CD4-positive, CD25-positive, alpha-beta regulatory T cell (primary cell): ENCODE data around the gene MEGF8. TPM values are rescaled to one million over a fixed set of nuclear protein-coding genes. Genes with fewer than 3 reads are reported as not detected.
A peak's percentile ranks its signal among the peaks of the same experiment; 100 is the strongest.

Experiments
- ATAC-seq, 2 donors: fragments of 150-1000 bp; cut with Tn5 transposase; one replicate each; pipeline ENCODE4 v1.10.0; 2021; ENCODE audit warnings: low read depth in 2 of 2, moderate number of reproducible peaks in 2 of 2, moderate library complexity in 1 of 2
- DNase-seq, 3 donors: peaks; one replicate each; pipeline versions ENCODE4 v3.0.0 to v3.0.0-alpha.2; 2012 to 2022; ENCODE audit warnings: mixed read lengths in 1 of 3
- H3K27ac ChIP-seq: one replicate; pipeline ENCODE4 v1.7.0; 2013; ENCODE audit warnings: mild to moderate bottlenecking, low read length; ENCODE audit not compliant: insufficient read depth, poor library complexity, severe bottlenecking
- H3K27me3 ChIP-seq: one replicate; pipeline ENCODE4 v1.7.0; 2013; ENCODE audit warnings: low read length; ENCODE audit not compliant: control insufficient read depth, insufficient read depth
- H3K36me3 ChIP-seq: one replicate; pipeline ENCODE4 v1.7.0; 2013; ENCODE audit warnings: mild to moderate bottlenecking, low read length, moderate library complexity; ENCODE audit not compliant: control insufficient read depth, insufficient read depth
- H3K4me1 ChIP-seq: 2 replicates; pipeline ENCODE4 v1.7.0; 2013; ENCODE audit warnings: mild to moderate bottlenecking, low read length; ENCODE audit not compliant: insufficient read depth, control insufficient read depth, poor library complexity, severe bottlenecking
- H3K4me3 ChIP-seq: one replicate; pipeline ENCODE4 v1.7.0; 2013; ENCODE audit warnings: low read depth, mild to moderate bottlenecking, low read length, moderate library complexity
- H3K9me3 ChIP-seq, 2 experiments: 1 replicate in 1 of 2; 2 replicates in 1 of 2; pipeline ENCODE4 v1.7.0; 2013; ENCODE audit warnings: low read length in 2 of 2, mild to moderate bottlenecking in 1 of 2, moderate library complexity in 1 of 2; ENCODE audit not compliant: control insufficient read depth in 2 of 2
- H3K27ac Mint-ChIP-seq, 3 donors: one replicate each; pipeline ENCODE4 v1.8.0; 2020 to 2022; ENCODE audit warnings: mild to moderate bottlenecking in 3 of 3, mixed read lengths in 3 of 3, moderate library complexity in 2 of 3
- H3K27me3 Mint-ChIP-seq: one replicate; pipeline ENCODE4 v1.8.0; 2022; ENCODE audit warnings: mild to moderate bottlenecking, mixed read lengths
- H3K36me3 Mint-ChIP-seq: one replicate; pipeline ENCODE4 v1.8.0; 2020; ENCODE audit warnings: mixed read lengths
- H3K4me1 Mint-ChIP-seq, 4 donors: one replicate each; pipeline ENCODE4 v1.8.0; 2020 to 2022; ENCODE audit warnings: mixed read lengths in 4 of 4, mild to moderate bottlenecking in 1 of 4
- H3K4me3 Mint-ChIP-seq, 4 donors: one replicate each; pipeline ENCODE4 v1.8.0; 2020 to 2022; ENCODE audit warnings: mild to moderate bottlenecking in 4 of 4, mixed read lengths in 4 of 4, moderate library complexity in 3 of 4
- H3K9me3 Mint-ChIP-seq, 7 donors: one replicate each; pipeline ENCODE4 v1.8.0; 2020 to 2022; ENCODE audit warnings: mixed read lengths in 7 of 7, mild to moderate bottlenecking in 3 of 7, moderate library complexity in 2 of 7
- polyA plus RNA-seq, 4 donors: library from polyadenylated mRNA; unstranded; fragments of 300-500 nt; fragmentation: Illumina TruSeq; gene quantifications; one replicate each; pipeline ENCODE4 v1.2.3, GENCODE V29; 2021
- total RNA-seq: library from RNA; stranded (reverse); gene quantifications from one replicate; pipeline ENCODE4 v1.2.3, GENCODE V29; 2022

MEGF8 gene
- total and polyA plus RNA-seq, 5 donors from 2014 or later = 0.18 to 6.5 (median 0.22) TPM

DNA sequence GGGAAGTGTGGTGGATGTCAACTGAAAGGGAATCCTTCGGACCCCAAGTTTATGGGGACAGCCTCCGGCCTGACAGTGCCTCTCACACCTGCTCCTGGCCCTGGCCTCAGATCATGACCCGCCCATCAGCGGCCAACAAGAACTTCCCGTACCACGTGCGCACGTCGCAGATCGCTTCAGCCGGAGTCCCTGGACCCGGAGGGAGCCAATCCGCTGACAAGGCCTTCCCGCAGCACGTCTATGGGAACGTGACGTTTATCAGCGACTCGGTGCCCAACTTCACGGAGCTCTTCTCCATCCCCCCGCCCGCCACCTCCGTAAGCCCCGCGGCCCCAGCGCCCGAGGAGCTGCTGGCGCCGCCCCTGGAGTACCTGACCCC lies 2.0 kb upstream of the MEGF8 start:
- peak overlapping the region; percentile 16 to 68 (median 60) for H3K4me3 Mint-ChIP-seq
- peaks cover 6% of the 10 kb centered on the region for H3K27me3 ChIP-seq
- peaks cover 36% of the 10 kb centered on the region for H3K27me3 Mint-ChIP-seq

DNA sequence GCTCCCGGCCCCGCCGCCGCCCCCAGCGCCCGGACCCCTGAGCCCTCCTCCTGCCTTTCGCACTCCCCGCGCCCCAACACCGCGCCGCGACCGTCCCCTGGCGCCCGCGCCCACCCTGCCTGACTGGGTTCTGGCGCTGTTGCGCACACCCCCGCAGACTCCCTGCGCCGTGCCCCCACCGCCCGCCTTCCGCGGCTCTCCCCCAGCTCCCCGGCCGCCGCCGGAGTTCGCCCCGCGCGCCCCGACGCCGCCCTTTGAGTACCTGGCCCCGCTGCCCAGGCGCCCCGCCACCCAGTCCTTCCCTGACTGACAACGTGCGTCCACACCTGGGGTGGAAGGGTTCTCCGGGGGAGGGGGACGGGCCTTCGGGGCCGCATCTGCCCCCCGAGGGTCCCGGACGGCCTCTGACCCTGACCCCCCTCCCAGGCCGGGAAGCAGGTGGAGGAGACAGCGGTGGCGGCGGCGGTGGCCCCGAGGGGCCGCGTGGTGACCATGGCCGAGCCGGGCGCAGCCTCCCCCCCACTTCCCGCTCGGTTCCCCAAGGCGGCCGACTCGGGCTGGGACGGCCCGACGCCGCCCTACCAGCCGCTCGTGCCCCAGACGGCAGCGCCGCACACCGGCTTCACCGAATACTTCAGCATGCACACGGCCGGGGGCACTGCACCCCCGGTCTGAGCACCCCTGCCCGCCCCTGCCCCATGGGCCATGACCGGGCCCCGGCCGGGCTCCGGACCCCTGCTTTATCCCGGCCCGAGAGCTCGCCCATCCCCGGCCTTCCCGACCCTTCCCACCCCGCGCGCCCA lies 1.4 kb upstream of the MEGF8 start:
- H3K9me3 Mint-ChIP-seq = peaks cover 0 to 4% (median 0%) of the 10 kb centered on the region in 7 donors
- H3K4me3 ChIP-seq = no peak overlapping the region
- H3K27me3 Mint-ChIP-seq = peaks cover 39% of the 10 kb centered on the region
- ATAC-seq (no peak), DNase-seq (peak in 2 of 3 donors; percentile 16 to 24)
- no peak overlapping the region for H3K27ac Mint-ChIP-seq
- H3K9me3 ChIP-seq = no peaks in the 10 kb centered on the region
- peaks cover 3% of the 10 kb centered on the region for H3K36me3 Mint-ChIP-seq
- H3K36me3 ChIP-seq = no peaks in the 10 kb centered on the region
- peaks cover 25% of the 10 kb centered on the region for H3K4me1 ChIP-seq
- H3K4me3 Mint-ChIP-seq = peak overlapping the region in 1 of 4 donors; percentile 56
- peaks cover 3 to 29% (median 20%) of the 10 kb centered on the region in 4 donors for H3K4me1 Mint-ChIP-seq
- peaks cover 6% of the 10 kb centered on the region for H3K27me3 ChIP-seq
- H3K27ac ChIP-seq = no peak overlapping the region

More for the DNA sequence above, 2.0 kb upstream of the MEGF8 start:
- Histone ChIP-seq H3K9me3 (no peaks in the 10 kb centered on the region), H3K4me3 (no peak overlapping the region), H3K36me3 (no peaks in the 10 kb centered on the region), H3K27ac (no peak overlapping the region), H3K4me1 (peaks cover 25% of the 10 kb centered on the region)
- H3K27ac Mint-ChIP-seq = no peak overlapping the region
- H3K36me3 Mint-ChIP-seq = peaks cover 3% of the 10 kb centered on the region
- no peak for ATAC-seq
- DNase-seq = no peak
- H3K9me3 Mint-ChIP-seq = peaks cover 0 to 4% (median 0%) of the 10 kb centered on the region in 7 donors
- peaks cover 3 to 26% (median 17%) of the 10 kb centered on the region in 4 donors for H3K4me1 Mint-ChIP-seq

- no peak for DNase-seq
- Histone ChIP-seq H3K9me3 (no peaks in the 10 kb centered on the region), H3K36me3 (no peaks in the 10 kb centered on the region), H3K4me3 (peak overlapping the region; percentile 72), H3K27me3 (peaks cover 6% of the 10 kb centered on the region), H3K27ac (no peak overlapping the region), H3K4me1 (peaks cover 25% of the 10 kb centered on the region)
- H3K9me3 Mint-ChIP-seq = peaks cover 0 to 4% (median 0%) of the 10 kb centered on the region in 7 donors
- peaks cover 3% of the 10 kb centered on the region for H3K36me3 Mint-ChIP-seq
- ATAC-seq = no peak
- peaks cover 3 to 31% (median 22%) of the 10 kb centered on the region in 4 donors for H3K4me1 Mint-ChIP-seq
- peak overlapping the region; percentile 38 to 87 (median 70) for H3K27ac Mint-ChIP-seq
- H3K4me3 Mint-ChIP-seq = peak overlapping the region; percentile 88 to 96 (median 94)
- peaks cover 42% of the 10 kb centered on the region for H3K27me3 Mint-ChIP-seq
Measured at GRCh38 chr19:42324655-42325307, 654 bp upstream of the MEGF8 start.

DNA sequence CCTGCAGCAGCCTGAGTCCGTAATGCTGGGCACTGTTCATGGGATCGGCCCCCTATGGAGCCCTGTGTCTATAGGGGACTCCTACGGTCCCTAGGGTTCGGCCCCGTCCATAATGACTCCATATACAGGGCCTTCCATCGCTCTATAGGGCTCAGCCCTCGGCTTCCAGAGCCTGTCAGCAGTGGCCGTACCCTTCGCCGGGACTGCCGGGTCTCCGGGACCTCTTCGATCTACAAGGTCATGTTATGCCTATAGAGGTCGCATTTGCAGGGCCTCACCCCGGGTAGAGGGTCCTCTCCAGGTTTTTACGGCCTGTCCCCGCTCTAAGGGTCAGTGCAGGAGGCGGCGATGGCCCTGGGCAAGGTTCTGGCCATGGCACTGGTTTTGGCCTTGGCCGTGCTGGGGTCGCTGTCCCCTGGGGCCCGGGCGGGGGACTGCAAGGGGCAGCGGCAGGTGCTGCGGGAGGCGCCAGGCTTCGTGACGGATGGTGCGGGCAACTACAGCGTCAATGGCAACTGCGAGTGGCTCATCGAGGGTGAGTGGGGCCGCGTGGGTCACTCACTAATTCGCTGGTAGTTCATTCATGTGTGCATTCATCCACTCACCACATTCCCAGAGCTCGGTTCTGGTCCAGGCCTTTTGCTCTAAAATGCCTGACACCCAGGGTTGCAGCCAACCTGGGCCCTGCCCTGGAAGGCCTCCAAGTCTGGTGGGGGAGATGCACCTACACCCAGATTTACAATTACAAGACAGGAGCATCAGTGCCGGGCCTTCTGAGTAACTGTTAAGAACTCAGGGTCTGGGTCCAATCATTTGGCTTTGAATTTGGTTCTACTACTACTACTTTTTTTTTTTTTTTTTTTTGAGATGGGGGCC lies 699 bp downstream of the MEGF8 start:
- peaks cover 34% of the 10 kb centered on the region for H3K27me3 Mint-ChIP-seq
- peak in 1 of 2 donors; percentile 1 for ATAC-seq
- H3K36me3 Mint-ChIP-seq = peaks cover 3% of the 10 kb centered on the region
- peaks cover 0 to 4% (median 0%) of the 10 kb centered on the region in 7 donors for H3K9me3 Mint-ChIP-seq
- H3K27me3 ChIP-seq = peaks cover 6% of the 10 kb centered on the region
- H3K36me3 ChIP-seq = no peaks in the 10 kb centered on the region
- peak overlapping the region; percentile 72 for H3K4me3 ChIP-seq
- H3K9me3 ChIP-seq = no peaks in the 10 kb centered on the region
- H3K4me1 ChIP-seq = peaks cover 25% of the 10 kb centered on the region
- peak overlapping the region in 2 of 3 donors; percentile 70 to 87 for H3K27ac Mint-ChIP-seq
- peaks cover 3 to 35% (median 22%) of the 10 kb centered on the region in 4 donors for H3K4me1 Mint-ChIP-seq
- peak overlapping the region; percentile 75 for H3K27ac ChIP-seq
- H3K4me3 Mint-ChIP-seq = peak overlapping the region; percentile 88 to 96 (median 94)
- DNase-seq = peak in 2 of 3 donors; percentile 21 to 42

DNA sequence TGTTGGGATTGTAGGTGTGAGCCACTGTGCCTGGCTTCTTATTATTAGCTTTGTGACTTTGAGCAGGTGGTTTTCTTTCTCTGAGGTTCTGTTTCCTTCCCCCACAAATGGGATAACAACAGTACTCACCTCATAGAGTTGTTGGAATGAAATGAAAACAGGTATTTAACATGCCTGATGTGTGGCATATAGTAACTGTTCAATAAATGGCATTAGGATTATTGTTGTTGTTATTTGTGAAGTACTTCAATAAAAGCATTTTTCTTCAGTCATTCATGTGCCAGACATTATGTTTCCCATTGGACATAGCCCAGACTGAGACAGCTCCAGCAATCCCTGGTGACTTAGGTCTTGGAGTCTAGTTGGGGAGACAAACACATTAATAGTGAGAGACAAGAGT lies 1.5 kb downstream of the MEGF8 start:
- Mint-ChIP-seq H3K36me3 (peaks cover 3% of the 10 kb centered on the region), H3K4me1 (peaks cover 3 to 35% (median 22%) of the 10 kb centered on the region in 4 donors), H3K9me3 (peaks cover 0 to 4% (median 0%) of the 10 kb centered on the region in 7 donors), H3K27me3 (peaks cover 28% of the 10 kb centered on the region), H3K4me3 (peak overlapping the region; percentile 88 to 96 (median 94)), H3K27ac (no peak overlapping the region)
- Histone ChIP-seq H3K27ac (no peak overlapping the region), H3K4me1 (peaks cover 25% of the 10 kb centered on the region), H3K36me3 (no peaks in the 10 kb centered on the region), H3K9me3 (no peaks in the 10 kb centered on the region), H3K27me3 (peaks cover 6% of the 10 kb centered on the region), H3K4me3 (peak overlapping the region; percentile 21)
- ATAC-seq (no peak), DNase-seq (no peak)

DNA sequence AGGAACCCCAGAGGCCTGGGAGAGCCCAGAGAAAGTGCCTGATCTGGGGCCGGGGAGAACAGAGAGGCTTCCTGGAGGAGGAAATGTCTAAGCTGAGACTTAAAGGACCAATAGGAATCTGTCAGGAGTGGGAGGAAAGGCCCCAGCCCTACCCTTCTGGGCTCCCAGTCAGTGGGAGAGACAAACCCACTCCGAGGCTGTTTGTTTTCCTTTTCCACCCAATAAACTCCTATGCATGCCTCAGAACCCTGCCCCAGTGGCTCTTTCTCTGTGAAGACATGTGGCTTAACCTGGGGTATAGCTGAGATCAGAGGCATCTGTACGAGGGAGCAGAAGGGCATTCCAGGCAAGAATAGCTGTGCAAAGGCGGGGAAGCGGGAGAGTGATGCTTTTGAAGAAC lies 1.9 kb downstream of the MEGF8 start:
- peak overlapping the region in 2 of 4 donors; percentile 38 to 88 for H3K4me3 Mint-ChIP-seq
- no peak overlapping the region for H3K4me3 ChIP-seq
- ATAC-seq = no peak

DNA sequence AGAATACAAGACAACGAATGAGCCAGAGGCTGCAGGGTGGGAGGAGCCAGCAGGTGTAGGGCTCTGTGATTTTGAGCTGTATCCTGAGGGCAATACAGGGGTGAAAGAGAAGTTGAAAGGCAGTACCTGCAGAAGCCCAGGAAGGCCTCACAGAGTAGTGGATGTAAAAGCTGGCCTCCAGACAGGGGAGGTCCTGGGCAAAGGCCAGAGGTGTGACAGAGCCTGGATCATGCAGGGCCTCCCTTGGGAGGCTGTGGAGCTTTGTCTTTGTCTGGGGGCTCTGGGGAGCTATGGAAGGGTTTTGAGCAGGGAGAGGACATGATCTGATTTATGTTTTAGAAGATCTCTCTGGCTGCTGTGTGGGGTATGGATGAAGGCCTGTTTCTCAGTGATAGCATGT lies 2.7 kb downstream of the MEGF8 start:
- Histone ChIP-seq H3K27ac (no peak overlapping the region), H3K4me3 (no peak overlapping the region), H3K4me1 (peaks cover 25% of the 10 kb centered on the region), H3K27me3 (peaks cover 3% of the 10 kb centered on the region), H3K36me3 (no peaks in the 10 kb centered on the region), H3K9me3 (no peaks in the 10 kb centered on the region)
- ATAC-seq (no peak), DNase-seq (no peak)
- H3K27me3 Mint-ChIP-seq = peaks cover 17% of the 10 kb centered on the region
- H3K27ac Mint-ChIP-seq = peak overlapping the region in 1 of 3 donors; percentile 48
- peak overlapping the region in 1 of 4 donors; percentile 88 for H3K4me3 Mint-ChIP-seq
- H3K36me3 Mint-ChIP-seq = peaks cover 3% of the 10 kb centered on the region
- peaks cover 0 to 4% (median 0%) of the 10 kb centered on the region in 7 donors for H3K9me3 Mint-ChIP-seq
- peaks cover 3 to 35% (median 22%) of the 10 kb centered on the region in 4 donors for H3K4me1 Mint-ChIP-seq

More for the DNA sequence above, 1.9 kb downstream of the MEGF8 start:
- Histone ChIP-seq H3K27ac (no peak overlapping the region), H3K27me3 (peaks cover 6% of the 10 kb centered on the region), H3K36me3 (no peaks in the 10 kb centered on the region), H3K4me1 (peaks cover 25% of the 10 kb centered on the region), H3K9me3 (no peaks in the 10 kb centered on the region)
- H3K36me3 Mint-ChIP-seq = peaks cover 3% of the 10 kb centered on the region
- DNase-seq = no peak
- no peak overlapping the region for H3K27ac Mint-ChIP-seq
- peaks cover 24% of the 10 kb centered on the region for H3K27me3 Mint-ChIP-seq
- H3K9me3 Mint-ChIP-seq = peaks cover 0 to 4% (median 0%) of the 10 kb centered on the region in 7 donors
- peaks cover 3 to 35% (median 22%) of the 10 kb centered on the region in 4 donors for H3K4me1 Mint-ChIP-seq
